GM19193 (cell line): ENCODE data around the gene ST6GALNAC2.

Source experiments
- POLR2A ChIP-seq: IDR thresholded peaks from 4 replicates; pipeline ENCODE4 v1.6.1; 2011; ENCODE audit not compliant: insufficient read depth, insufficient read length; ENCODE audit errors: extremely low read depth

ST6GALNAC2 gene

GRCh38 chr17:76578376-76578775 is 7.3 kb downstream of the ST6GALNAC2 start:
- TF ChIP-seq POLR2A, result no peak

DNA sequence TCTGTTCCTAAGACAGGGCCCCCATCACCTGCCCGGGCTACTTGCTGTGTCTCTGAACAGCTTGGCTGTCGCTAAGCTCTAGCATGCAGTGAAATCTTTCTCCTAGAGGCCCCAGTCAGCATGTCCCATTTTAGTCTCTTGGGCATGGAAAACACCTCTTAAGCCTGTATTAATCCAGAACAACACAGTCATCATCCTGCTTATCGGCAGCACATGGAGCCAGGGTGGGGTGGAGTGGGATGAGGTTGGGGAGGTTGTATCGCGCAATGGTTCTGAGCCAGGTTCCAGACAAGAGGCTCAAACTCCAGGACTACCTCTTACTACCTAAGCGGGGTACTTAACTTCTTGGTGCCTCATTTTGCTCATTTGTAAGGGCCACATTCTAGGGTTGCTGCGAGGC is 7.8 kb downstream of the ST6GALNAC2 start:
- TF ChIP-seq POLR2A, result no peak

- TF ChIP-seq POLR2A, result no peak
Measured at GRCh38 chr17:76576189-76576588, 9.5 kb downstream of the ST6GALNAC2 start.

GRCh38 chr17:76575570-76575969 is 10.1 kb downstream of the ST6GALNAC2 start:
- no peak for TF ChIP-seq POLR2A

DNA sequence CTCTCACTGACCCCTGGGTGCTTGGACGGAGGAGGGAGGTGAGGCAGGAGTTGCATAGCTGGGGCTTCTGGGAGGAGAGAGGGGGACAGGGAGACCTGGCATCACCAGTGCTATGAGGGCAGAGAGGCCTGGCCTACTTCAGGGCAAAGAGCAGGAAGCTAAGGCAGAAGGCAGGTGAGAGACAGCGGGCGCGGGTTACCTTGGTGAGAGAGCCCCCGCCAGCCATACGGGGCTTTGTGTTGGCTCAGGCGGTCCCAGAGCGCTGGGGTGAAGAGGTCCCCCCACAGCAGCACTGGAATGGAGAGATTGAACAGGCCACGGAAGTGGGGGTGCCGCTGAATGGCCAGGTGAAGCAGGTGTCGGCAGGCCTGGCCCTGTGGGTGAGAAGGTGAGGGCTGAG is 11.5 kb downstream of the ST6GALNAC2 start:
- no peak for TF ChIP-seq POLR2A

- no peak for TF ChIP-seq POLR2A
Measured at GRCh38 chr17:76573096-76573495, 12.6 kb downstream of the ST6GALNAC2 start.

DNA sequence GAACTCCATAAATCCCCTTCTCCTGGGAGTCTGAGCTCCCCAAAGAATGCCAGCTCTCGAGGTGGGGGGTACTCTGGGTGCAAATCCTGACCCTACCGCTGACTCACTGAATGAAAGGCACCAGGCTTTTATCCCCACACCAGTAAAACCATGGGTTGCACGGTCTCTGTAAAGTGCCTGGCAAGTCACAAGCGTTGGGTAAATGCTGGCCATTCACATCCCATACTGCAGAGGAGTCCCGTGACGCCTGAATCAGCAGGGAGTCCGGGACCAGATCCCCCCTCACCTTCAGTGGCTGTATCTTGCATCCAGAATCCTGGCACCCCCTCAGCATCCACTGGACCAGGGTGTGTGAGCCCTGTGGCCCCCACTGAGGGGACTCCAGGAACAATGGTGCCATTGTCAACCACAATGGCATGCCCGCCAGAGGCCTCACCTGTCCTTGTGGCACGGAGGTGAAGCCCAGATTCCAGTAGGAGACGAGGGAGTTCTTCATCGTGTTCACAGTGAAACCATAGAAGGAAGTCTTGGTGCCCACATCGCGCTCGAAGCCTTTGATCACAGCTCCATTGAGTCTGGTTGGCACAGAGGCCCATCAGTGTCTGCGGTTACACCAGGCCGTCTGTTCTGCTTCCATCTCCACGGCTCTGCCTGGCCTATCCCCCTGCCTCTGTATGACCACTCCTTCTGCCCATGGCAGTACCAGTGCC is 13.3 kb downstream of the ST6GALNAC2 start:
- TF ChIP-seq POLR2A, result no peak

DNA sequence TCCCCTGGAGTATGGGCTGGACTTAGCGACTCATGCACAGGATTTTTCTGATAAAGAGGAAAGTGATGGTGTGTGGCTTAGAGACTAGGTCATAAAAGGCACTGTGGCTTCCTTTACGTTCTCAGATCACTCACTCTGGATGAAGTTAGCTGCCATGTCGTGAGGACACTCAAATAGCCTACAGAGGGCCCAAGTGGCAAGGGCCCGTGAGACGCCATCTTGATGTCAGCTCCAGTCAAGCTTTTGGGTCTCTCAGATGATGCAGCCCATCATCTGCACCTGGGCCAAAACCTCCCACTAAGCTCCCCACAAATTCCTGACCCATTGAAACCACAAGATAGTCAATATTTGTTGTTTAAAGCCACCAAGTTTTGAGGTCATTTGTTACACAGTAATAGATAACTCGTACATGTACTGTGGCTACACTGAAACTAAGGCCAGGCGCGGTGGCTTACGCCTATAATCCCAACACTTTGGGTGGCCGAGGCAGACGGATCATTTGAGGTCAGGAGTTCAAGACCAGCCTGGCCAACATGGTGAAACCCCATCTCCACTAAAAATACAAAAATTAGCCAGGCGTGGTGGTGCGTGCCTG is 14.7 kb downstream of the ST6GALNAC2 start:
- TF ChIP-seq POLR2A, result no peak

DNA sequence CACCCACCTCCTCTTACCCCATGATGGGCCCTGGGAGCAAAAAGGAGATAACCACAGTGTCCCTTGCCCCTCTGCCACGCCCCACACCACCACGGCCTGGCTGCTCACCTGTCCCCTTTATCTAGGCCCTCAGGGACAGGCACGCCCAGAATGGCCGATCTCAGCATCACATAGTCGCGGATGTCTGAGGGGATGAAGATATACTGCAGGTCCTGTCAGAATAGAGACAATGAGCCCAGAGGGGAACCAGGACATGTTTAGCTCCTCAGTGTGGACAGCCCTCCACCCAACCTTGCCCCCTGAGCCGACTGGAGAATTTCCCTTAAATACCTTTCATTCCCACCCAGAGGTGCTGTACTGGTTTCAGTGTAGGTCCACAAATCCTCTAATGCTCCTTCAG is 15.2 kb downstream of the ST6GALNAC2 start:
- TF ChIP-seq POLR2A, result no peak

DNA sequence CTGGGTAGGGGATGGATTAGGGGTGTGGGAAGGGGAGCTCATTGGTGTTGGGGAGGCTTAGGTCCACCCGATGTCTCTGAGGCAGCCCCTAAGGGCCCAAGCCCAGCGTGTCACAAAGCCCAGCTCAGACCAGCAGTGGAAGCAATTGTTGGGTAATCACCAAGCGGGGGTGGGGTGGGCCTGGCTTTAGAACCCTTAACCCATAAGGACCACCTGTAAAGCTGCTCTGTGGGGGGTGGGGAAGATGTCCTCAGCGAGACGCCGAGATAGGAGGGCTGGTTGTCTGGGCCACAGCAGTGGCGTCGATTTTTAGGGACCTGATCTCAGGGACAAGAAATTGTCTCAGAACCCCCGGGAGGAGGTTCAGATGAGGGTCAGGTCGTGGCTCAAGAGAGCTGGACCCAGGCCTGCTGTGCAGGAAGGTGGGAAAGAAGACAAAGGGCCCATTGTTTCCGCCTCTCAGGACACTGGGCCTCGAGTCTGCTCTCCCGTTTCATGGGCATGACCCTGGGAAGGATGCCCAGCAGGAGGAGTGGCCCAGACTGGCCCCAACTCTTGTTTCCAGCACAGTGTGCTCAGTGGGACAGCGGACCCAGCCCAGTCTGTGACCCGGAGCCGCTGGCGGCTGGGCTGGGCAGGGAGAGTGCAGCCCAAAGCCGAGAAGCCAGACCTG is 15.9 kb downstream of the ST6GALNAC2 start:
- no peak for TF ChIP-seq POLR2A

GRCh38 chr17:76568811-76569221 is 16.8 kb downstream of the ST6GALNAC2 start:
- TF ChIP-seq POLR2A, result no peak

- TF ChIP-seq POLR2A, result peak; percentile 24
Measured at GRCh38 chr17:76567634-76568432, 17.8 kb downstream of the ST6GALNAC2 start.

DNA sequence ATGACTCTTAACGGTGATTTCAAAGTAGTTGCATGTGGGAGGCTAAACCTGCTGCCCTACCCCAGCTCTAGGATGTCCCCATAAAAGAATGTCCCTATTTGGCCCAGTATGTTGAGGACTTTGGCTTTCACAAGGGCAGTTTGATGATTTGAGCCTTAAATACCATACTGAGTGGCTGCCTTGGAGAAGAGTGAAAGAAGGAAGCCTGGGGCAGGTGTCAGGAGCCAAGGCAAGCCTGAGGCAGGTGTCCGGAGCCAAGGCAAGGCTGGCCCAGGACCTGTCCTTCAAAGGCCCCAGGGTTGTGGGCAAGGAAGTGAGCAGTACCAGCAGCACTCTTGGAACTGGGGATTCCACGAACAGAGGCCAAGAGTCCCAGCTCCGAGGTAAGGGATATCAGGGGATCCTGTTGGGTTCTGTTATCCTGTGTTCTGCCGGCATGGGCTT is 18.6 kb downstream of the ST6GALNAC2 start:
- TF ChIP-seq POLR2A, result no peak

- TF ChIP-seq POLR2A, result no peak
Measured at GRCh38 chr17:76566613-76566943, 19.1 kb downstream of the ST6GALNAC2 start.

DNA sequence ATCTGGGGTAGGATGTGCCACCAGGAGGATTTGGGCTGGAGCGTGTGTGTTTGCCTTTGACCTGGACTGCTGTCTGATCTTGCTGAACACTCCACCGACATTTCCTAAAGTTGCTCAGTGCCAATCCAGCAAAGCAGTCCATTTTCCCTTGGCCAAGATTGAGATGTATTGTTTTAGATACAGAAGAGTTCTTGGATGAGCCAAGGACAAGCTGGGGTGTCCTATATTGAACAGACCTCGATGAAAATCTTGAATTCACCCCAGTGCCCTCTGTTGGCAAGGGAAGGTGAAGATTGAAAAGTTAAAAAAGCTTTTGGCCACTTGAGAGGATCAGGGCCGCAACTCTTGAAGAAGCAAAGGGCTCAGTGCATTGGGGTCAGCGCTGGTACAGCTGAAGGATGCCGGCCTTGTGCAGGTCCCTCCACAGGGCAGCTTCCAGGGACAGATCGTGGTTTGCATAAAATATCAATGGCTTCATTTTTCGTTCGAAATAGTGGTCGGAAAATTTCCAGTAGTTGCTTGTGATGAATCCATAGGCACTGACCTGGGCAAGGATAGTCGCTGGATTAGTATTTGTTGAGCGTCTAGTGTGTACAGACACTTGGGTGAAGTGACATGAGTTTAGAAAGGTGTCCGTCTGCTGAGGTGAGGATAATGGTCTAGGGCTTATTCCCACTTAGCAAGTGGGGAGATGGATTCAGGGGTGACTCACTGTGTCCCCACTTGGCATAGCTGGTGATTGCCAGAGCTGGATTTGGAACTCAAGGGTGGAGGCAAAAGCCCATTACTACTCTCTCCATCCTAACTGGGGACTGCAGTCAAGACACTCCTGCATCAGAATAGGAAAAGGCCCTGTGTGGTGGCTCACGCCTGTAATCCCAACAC is 19.7 kb downstream of the ST6GALNAC2 start:
- no peak for TF ChIP-seq POLR2A

DNA sequence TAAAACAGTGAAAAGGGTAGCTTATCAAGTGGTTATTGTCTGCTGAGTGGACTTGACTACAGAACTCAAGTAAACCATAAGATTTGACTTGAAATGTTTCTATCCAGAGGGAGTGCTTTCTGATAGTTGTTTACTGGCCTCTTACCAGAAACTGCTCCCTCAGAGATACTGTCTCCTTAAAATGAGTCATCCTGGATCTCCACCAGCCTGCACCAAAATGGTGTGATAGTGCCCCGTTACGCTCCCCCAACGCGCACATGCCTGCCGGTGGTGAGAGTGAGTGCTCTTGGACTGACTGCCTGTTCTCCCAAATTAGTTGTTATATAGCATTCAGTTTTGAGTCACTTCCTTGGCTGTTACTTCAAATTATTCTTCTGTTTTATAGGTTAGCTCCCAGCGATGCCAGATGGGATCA is 22.9 kb downstream of the ST6GALNAC2 start:
- TF ChIP-seq POLR2A, result no peak
